Liver (tissue), 9 donors: ENCODE results near the gene ACTL10. TPM values are rescaled to one million over a fixed set of nuclear protein-coding genes. Genes with fewer than 3 reads are reported as not detected.

Source experiments
- DNase-seq: peaks from one replicate; pipeline ENCODE4 v3.0.0-alpha.2; 2017; ENCODE audit warnings: low spot score
- H3K27ac ChIP-seq, 2 donors: one replicate each; pipeline ENCODE4 v1.7.0; 2013; ENCODE audit warnings: inconsistent platforms in 2 of 2, low read length in 2 of 2, control low read depth in 1 of 2, low read depth in 1 of 2, mild to moderate bottlenecking in 1 of 2
- H3K27me3 ChIP-seq, 4 donors: one replicate each; pipeline versions ENCODE4 v1.6.1 to v1.7.0; 2013; ENCODE audit warnings: low read length in 3 of 4, inconsistent platforms in 1 of 4, mild to moderate bottlenecking in 1 of 4, moderate library complexity in 1 of 4; ENCODE audit not compliant: control insufficient read depth in 4 of 4, insufficient read depth in 4 of 4
- H3K36me3 ChIP-seq, 4 donors: one replicate each; pipeline versions ENCODE4 v1.6.1 to v1.7.0; 2013; ENCODE audit warnings: low read length in 3 of 4, mild to moderate bottlenecking in 3 of 4, low read depth in 1 of 4, moderate library complexity in 1 of 4; ENCODE audit not compliant: control insufficient read depth in 4 of 4, insufficient read depth in 3 of 4
- H3K4me1 ChIP-seq, 4 donors: one replicate each; pipeline versions ENCODE4 v1.6.1 to v1.7.0; 2013; ENCODE audit warnings: low read length in 3 of 4, mild to moderate bottlenecking in 3 of 4, moderate library complexity in 1 of 4; ENCODE audit not compliant: control insufficient read depth in 4 of 4, insufficient read depth in 4 of 4
- H3K4me3 ChIP-seq, 3 donors: one replicate each; pipeline versions ENCODE4 v1.6.1 to v1.7.0; 2013; ENCODE audit warnings: low read length in 3 of 3, control low read depth in 1 of 3, low read depth in 1 of 3, mild to moderate bottlenecking in 1 of 3
- H3K9ac ChIP-seq, 2 donors: one replicate each; pipeline ENCODE4 v1.7.0; 2013; ENCODE audit warnings: low read length in 2 of 2, mild to moderate bottlenecking in 2 of 2, moderate library complexity in 2 of 2, control low read depth in 1 of 2, low read depth in 1 of 2
- H3K9me3 ChIP-seq, 4 donors: one replicate each; pipeline versions ENCODE4 v1.6.1 to v1.7.0; 2013; ENCODE audit warnings: low read length in 3 of 4; ENCODE audit not compliant: control insufficient read depth in 4 of 4
- CTCF ChIP-seq: fragments of 150-350 bp; IDR thresholded peaks from 2 replicates; pipeline ENCODE4 v1.5.1; 2017; ENCODE audit warnings: improper control_type of control experiment, low read depth, low read length; ENCODE audit not compliant: missing input control
- EGR1 ChIP-seq, 2 donors: IDR thresholded peaks; 2 replicates each; pipeline ENCODE4 v1.6.1; 2016 to 2018; ENCODE audit warnings: antibody characterized with exemption in 2 of 2, low read depth in 2 of 2
- FOXA1 ChIP-seq: IDR thresholded peaks from 2 replicates; pipeline ENCODE4 v1.6.1; 2016; ENCODE audit warnings: antibody characterized with exemption
- FOXA2 ChIP-seq: IDR thresholded peaks from 2 replicates; pipeline ENCODE4 v1.6.1; 2016; ENCODE audit warnings: antibody characterized with exemption
- GABPA ChIP-seq, 2 donors: IDR thresholded peaks in 1 of 2; conservative IDR thresholded peaks in 1 of 2; 2 replicates each; pipeline ENCODE4 v1.6.1; 2016; ENCODE audit warnings: antibody characterized with exemption in 2 of 2, mild to moderate bottlenecking in 1 of 2, moderate library complexity in 1 of 2
- HNF4A ChIP-seq, 2 donors: conservative IDR thresholded peaks; 2 replicates each; pipeline ENCODE4 v1.6.1; 2016; ENCODE audit warnings: antibody characterized with exemption in 2 of 2, mild to moderate bottlenecking in 2 of 2
- HNF4G ChIP-seq: IDR thresholded peaks from 2 replicates; pipeline ENCODE4 v1.6.1; 2016; ENCODE audit warnings: antibody characterized with exemption
- MAX ChIP-seq: IDR thresholded peaks from 2 replicates; pipeline ENCODE4 v1.6.1; 2016; ENCODE audit warnings: antibody characterized with exemption
- NR2F2 ChIP-seq: IDR thresholded peaks from 2 replicates; pipeline ENCODE4 v1.6.1; 2016; ENCODE audit warnings: antibody characterized with exemption
- RXRA ChIP-seq, 2 donors: IDR thresholded peaks; 2 replicates each; pipeline ENCODE4 v1.6.1; 2017 to 2018; ENCODE audit warnings: antibody characterized with exemption in 2 of 2, mild to moderate bottlenecking in 1 of 2
- SP1 ChIP-seq: IDR thresholded peaks from 2 replicates; pipeline ENCODE4 v1.6.1; 2018; ENCODE audit warnings: antibody characterized with exemption, mild to moderate bottlenecking
- TAF1 ChIP-seq: conservative IDR thresholded peaks from 2 replicates; pipeline ENCODE4 v1.6.1; 2016; ENCODE audit warnings: antibody characterized with exemption, mild to moderate bottlenecking
- WGBS: extraction: QIAGEN DNeasy Blood & Tissue Kit; methylation state at CpG from one replicate; pipeline ENCODE4 v1.1.7; 2013; 5-methylcytosine and 5-hydroxymethylcytosine counted together
- polyA plus RNA-seq, 2 donors: library from polyadenylated mRNA; stranded (reverse) in 1 of 2; unstranded in 1 of 2; fragments of 200-250 nt in 1 of 2; fragments of >200 nt in 1 of 2; fragmentation: Nextera tagmentation in 1 of 2; extraction: Ambion mirVana in 1 of 2; gene quantifications; one replicate each; pipeline versions ENCODE4 v1.2.1 to v1.2.3, GENCODE V29; 2013 to 2015
- total RNA-seq, 2 donors: library from RNA; depleted of rRNA; stranded (reverse); fragments of >200 nt; gene quantifications; one replicate each; pipeline ENCODE4 v1.2.3, GENCODE V29; 2014
- TF ChIP-seq, protein P1 (sequence below): IDR thresholded peaks from 2 replicates; pipeline ENCODE4 v1.6.1; 2016; ENCODE audit warnings: antibody characterized with exemption, mild to moderate bottlenecking
- TF ChIP-seq, protein P2 (sequence below): IDR thresholded peaks from 2 replicates; pipeline ENCODE4 v1.6.1; 2016; ENCODE audit warnings: antibody characterized with exemption
- TF ChIP-seq, protein P3 (sequence below): IDR thresholded peaks from 2 replicates; pipeline ENCODE4 v1.6.1; 2016; ENCODE audit warnings: antibody characterized with exemption
- donor health status: healthy.
- donor health status: healthy.
- donor health status: healthy.
- donor health status: healthy.
- donor health status: healthy.

Gene ACTL10
- total and polyA plus RNA-seq, 4 donors, result 0.10 to 0.50 (median 0.35) TPM

- TF ChIP-seq EGR1 (IDR thresholded peaks at IDR 0.05; ENCODE audit: low read depth in 2 of 2) (no peak), HNF4G (no peak), FOXA1 (no peak), SP1 (no peak), GABPA (IDR thresholded peaks at IDR 0.05 in 1 of 2, conservative IDR thresholded peaks at IDR 0.05 in 1 of 2) (no peak), CTCF (no peak), NR2F2 (no peak), HNF4A (conservative IDR thresholded peaks at IDR 0.05) (no peak), RXRA (IDR thresholded peaks at IDR 0.05) (no peak), FOXA2 (no peak), TAF1 (no peak)
- TF ChIP-seq, protein P1, sequence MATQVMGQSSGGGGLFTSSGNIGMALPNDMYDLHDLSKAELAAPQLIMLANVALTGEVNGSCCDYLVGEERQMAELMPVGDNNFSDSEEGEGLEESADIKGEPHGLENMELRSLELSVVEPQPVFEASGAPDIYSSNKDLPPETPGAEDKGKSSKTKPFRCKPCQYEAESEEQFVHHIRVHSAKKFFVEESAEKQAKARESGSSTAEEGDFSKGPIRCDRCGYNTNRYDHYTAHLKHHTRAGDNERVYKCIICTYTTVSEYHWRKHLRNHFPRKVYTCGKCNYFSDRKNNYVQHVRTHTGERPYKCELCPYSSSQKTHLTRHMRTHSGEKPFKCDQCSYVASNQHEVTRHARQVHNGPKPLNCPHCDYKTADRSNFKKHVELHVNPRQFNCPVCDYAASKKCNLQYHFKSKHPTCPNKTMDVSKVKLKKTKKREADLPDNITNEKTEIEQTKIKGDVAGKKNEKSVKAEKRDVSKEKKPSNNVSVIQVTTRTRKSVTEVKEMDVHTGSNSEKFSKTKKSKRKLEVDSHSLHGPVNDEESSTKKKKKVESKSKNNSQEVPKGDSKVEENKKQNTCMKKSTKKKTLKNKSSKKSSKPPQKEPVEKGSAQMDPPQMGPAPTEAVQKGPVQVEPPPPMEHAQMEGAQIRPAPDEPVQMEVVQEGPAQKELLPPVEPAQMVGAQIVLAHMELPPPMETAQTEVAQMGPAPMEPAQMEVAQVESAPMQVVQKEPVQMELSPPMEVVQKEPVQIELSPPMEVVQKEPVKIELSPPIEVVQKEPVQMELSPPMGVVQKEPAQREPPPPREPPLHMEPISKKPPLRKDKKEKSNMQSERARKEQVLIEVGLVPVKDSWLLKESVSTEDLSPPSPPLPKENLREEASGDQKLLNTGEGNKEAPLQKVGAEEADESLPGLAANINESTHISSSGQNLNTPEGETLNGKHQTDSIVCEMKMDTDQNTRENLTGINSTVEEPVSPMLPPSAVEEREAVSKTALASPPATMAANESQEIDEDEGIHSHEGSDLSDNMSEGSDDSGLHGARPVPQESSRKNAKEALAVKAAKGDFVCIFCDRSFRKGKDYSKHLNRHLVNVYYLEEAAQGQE, result no peak
- TF ChIP-seq, protein P2, sequence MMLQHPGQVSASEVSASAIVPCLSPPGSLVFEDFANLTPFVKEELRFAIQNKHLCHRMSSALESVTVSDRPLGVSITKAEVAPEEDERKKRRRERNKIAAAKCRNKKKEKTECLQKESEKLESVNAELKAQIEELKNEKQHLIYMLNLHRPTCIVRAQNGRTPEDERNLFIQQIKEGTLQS, result no peak
- Histone ChIP-seq H3K4me3 (no peak overlapping the region), H3K27me3 (no peaks in the 10 kb centered on the region), H3K9me3 (no peaks in the 10 kb centered on the region), H3K9ac (peak overlapping the region in 1 of 2 donors; percentile 12), H3K27ac (peak overlapping the region in 1 of 2 donors; percentile 38), H3K36me3 (no peaks in the 10 kb centered on the region), H3K4me1 (peaks cover 7 to 23% (median 14%) of the 10 kb centered on the region in 4 donors)
- WGBS, result 71% methylated on average over 16 of the region's 16 CpGs
- no peak for DNase-seq
These were observed 8.6 kb downstream of the ACTL10 start for GRCh38 chr20:33675136-33675959.

DNA sequence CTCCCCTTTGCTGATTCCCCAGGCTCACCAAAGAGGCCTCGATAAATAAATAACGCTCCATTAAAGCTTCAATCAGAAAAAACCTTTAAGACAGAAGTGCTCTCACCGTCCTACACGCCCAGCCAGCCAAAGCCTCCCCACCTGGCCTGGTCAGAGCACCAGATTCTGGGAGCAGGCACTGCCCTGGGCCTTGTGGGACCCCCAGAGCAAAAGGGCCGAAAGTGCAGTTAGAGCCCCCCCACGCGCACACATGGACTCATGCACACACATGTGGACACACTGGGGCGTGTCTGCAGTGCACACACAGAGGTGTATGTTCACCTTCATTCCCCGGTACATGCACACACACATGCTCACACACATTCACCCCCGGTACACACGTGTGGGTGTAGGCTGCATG, 9.4 kb downstream of the ACTL10 start:
- DNase-seq, result no peak
- WGBS, result 95% methylated on average over 11 of the region's 11 CpGs
- no peaks in the 10 kb centered on the region for H3K9me3 ChIP-seq
- no peak overlapping the region for H3K9ac ChIP-seq
- H3K27me3 ChIP-seq, result no peaks in the 10 kb centered on the region
- no peak overlapping the region for H3K4me3 ChIP-seq
- H3K36me3 ChIP-seq, result no peaks in the 10 kb centered on the region
- H3K4me1 ChIP-seq, result peaks cover 7 to 20% (median 14%) of the 10 kb centered on the region in 4 donors
- TF ChIP-seq MAX (no peak), TAF1 (no peak)
- TF ChIP-seq, protein P3, sequence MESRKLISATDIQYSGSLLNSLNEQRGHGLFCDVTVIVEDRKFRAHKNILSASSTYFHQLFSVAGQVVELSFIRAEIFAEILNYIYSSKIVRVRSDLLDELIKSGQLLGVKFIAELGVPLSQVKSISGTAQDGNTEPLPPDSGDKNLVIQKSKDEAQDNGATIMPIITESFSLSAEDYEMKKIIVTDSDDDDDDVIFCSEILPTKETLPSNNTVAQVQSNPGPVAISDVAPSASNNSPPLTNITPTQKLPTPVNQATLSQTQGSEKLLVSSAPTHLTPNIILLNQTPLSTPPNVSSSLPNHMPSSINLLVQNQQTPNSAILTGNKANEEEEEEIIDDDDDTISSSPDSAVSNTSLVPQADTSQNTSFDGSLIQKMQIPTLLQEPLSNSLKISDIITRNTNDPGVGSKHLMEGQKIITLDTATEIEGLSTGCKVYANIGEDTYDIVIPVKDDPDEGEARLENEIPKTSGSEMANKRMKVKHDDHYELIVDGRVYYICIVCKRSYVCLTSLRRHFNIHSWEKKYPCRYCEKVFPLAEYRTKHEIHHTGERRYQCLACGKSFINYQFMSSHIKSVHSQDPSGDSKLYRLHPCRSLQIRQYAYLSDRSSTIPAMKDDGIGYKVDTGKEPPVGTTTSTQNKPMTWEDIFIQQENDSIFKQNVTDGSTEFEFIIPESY, result no peak
- H3K27ac ChIP-seq, result no peak overlapping the region
